ENCODE results near the gene CFAP20DC. TPM values are rescaled to one million over a fixed set of nuclear protein-coding genes. Genes with fewer than 3 reads are reported as not detected.

The CFAP20DC gene
- total and polyA plus RNA-seq, 2 of the 4 experiments (the other 2 are of a cell fraction): 1.2 to 1.6 TPM

DNA sequence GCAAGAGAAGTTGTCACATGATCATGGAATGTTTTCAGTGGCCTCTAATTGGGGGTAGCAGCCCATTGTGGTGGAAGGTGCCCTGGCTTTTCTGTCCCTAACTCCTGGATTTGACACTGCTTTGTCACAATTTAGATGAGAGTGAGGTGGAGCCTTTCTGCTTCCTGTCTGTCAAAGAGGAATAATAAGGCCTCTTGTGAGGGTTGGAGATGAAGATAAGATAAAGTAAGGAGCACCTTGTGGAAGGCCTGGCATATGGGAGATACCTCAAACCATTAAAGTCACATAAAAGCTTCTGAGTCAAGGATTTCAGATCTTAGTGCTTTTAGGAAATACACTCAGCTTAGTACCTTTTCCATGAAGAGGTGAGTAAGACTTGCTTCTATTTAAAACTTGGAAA is 210.6 kb downstream of the CFAP20DC start:
- POLR2A ChIA-PET (ENCODE audit: unreplicated experiment): no interaction called here
- Histone ChIP-seq H3K56ac (ENCODE audit: extremely low read depth, insufficient read depth, low read length) (no peak overlapping the region), H3K4me1 (ENCODE audit: control insufficient read depth, insufficient read depth, low read length) (peaks cover 2% of the 10 kb centered on the region; the same call in 1 of the 2 replicates), H2BK5ac (ENCODE audit: low read depth, low read length, poor library complexity, severe bottlenecking) (no peak overlapping the region), H2AFZ (replicated peaks; ENCODE audit: low read length, poor library complexity) (no peak overlapping the region), H2AK5ac (ENCODE audit: low read depth, low read length) (no peak overlapping the region), H3K27me3 (ENCODE audit: control insufficient read depth, insufficient read depth, low read length) (no peaks in the 10 kb centered on the region), H3K36me3 (ENCODE audit: control insufficient read depth, insufficient read depth, low read length) (no peaks in the 10 kb centered on the region), H3K4ac (ENCODE audit: low read depth, low read length) (no peak overlapping the region), H2AK9ac (replicated peaks; ENCODE audit: low read depth, low read length, poor library complexity) (no peak overlapping the region), H2BK120ac (ENCODE audit: low read depth, low read length) (no peak overlapping the region), H2BK15ac (ENCODE audit: low read depth, low read length) (no peak overlapping the region), H3K9me1 (ENCODE audit: insufficient read depth, low read length) (no peaks in the 10 kb centered on the region), H3K9me3 (ENCODE audit: control insufficient read depth, insufficient read depth, low read length) (no peaks in the 10 kb centered on the region), H3K14ac (replicated peaks; ENCODE audit: low read depth, low read length) (no peak overlapping the region), H4K91ac (ENCODE audit: insufficient read depth, low read depth, low read length) (no peak overlapping the region), H3K79me1 (ENCODE audit: low read depth in 1 of 2, low read length in 2 of 2) (no peaks in the 10 kb centered on the region), H3K18ac (ENCODE audit: low read depth, low read length) (no peak overlapping the region), H3K27ac (ENCODE audit: insufficient read depth, low read length) (no peak overlapping the region), H3K9ac (ENCODE audit: low read depth, low read length) (no peak overlapping the region), H3K4me2 (ENCODE audit: low read depth, low read length) (no peak overlapping the region), H4K8ac (ENCODE audit: low read depth in 2 of 2, low read length in 2 of 2) (no peak overlapping the region), H4K20me1 (ENCODE audit: insufficient read depth, low read length) (no peaks in the 10 kb centered on the region), H2BK20ac (ENCODE audit: low read depth, low read length) (no peak overlapping the region), H3K23ac (ENCODE audit: low read depth, low read length) (no peak overlapping the region), H3K4me3 (ENCODE audit: insufficient read depth, low read depth, low read length) (no peak overlapping the region), H4K5ac (ENCODE audit: low read depth, low read length) (no peak overlapping the region)
- CTCF ChIA-PET: no interaction called here
- TF ChIP-seq MAZ (IDR thresholded peaks at IDR 0.05; ENCODE audit: borderline replicate concordance, low read depth, low read length) (no peak), MXI1 (IDR thresholded peaks at IDR 0.05; ENCODE audit: borderline replicate concordance, low read depth, low read length) (no peak), SMC3 (IDR thresholded peaks at IDR 0.05; ENCODE audit: low read depth, low read length) (no peak)
- no TSS peak for BruUV-seq (replicated peaks)
- ATAC-seq (ENCODE audit: low read depth): no peak
- dilution Hi-C loops (cut with HindIII; ENCODE audit: low sequenced_read_pairs, unreplicated experiment) (no loop called here), in situ Hi-C loops (cut with MboI; ENCODE audit: low sequenced_read_pairs) (no loop called here), intact Hi-C loops (cut with micrococcal nuclease) (no loop called here)
- no peak for DNase-seq
